BJ (cell line): Measurements from ENCODE around the gene CDK15. TPM values are rescaled to one million over a fixed set of nuclear protein-coding genes. Genes with fewer than 3 reads are reported as not detected.

Experiments used
- CTCF ChIA-PET: fragments of 350-600 bp; formaldehyde crosslinking; extraction: SDS; loops from one replicate; lab custom pipeline; 2021; ENCODE audit warnings: antibody characterized with exemption, inconsistent platforms; lab: Yijun Ruan, JAX
- POLR2A ChIA-PET: fragments of 300-600 bp; sonication (Branson Sonifier 250); formaldehyde crosslinking; extraction: SDS; loops from one replicate; lab custom pipeline; 2021; ENCODE audit warnings: antibody characterized with exemption; lab: Charles Lee
- DNase-seq: peaks from one replicate; pipeline ENCODE4 v3.0.0-alpha.2; 2011; ENCODE audit warnings: low read depth
- H3K27me3 ChIP-seq: 2 replicates; pipeline ENCODE4 v1.6.0; 2011; ENCODE audit warnings: low read length; ENCODE audit not compliant: control insufficient read depth, insufficient read depth
- H3K36me3 ChIP-seq: 2 replicates; pipeline ENCODE4 v1.5.1; 2011; ENCODE audit warnings: low read length; ENCODE audit not compliant: control insufficient read depth, insufficient read depth
- H3K4me3 ChIP-seq: 2 replicates; pipeline ENCODE4 v1.5.1; 2011; ENCODE audit warnings: low read depth, mild to moderate bottlenecking, control low read depth, low read length
- polyA plus RNA-seq: library from polyadenylated mRNA; depleted of rRNA; stranded (reverse); fragments of >200 nt; gene quantifications from 2 replicates; pipeline ENCODE4 v1.2.3, GENCODE V29; 2011
- TF ChIP-seq, protein P1 (sequence below): IDR thresholded peaks from 2 replicates; pipeline ENCODE4 v1.5.1; 2011; ENCODE audit warnings: low read depth, mild to moderate bottlenecking, control low read depth, inconsistent platforms, low read length, moderate library complexity; ENCODE audit not compliant: insufficient read depth

Gene CDK15
- polyA plus RNA-seq, 1 experiment = 8.2 TPM

DNA sequence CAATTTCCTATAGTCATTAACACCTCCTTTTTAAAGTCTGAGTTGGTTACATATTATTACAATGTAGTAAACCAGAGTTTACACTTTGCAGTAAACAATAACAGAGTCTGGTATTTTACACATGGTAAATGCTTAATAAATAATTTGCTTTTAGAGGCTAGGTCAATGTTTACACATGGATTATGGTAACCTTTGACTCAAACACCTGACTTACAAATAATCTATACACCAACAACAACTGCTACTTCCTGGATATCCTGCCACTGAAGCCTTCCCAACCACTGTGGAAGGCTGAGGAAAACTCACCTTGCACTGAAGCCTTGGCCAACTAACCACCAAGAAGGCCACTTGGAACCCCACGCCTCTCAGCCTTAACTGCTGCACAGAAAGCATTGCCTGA, 31.0 kb upstream of the CDK15 start:
- ChIA-PET CTCF (no interaction called here), POLR2A (no interaction called here)
- TF ChIP-seq, protein P1, sequence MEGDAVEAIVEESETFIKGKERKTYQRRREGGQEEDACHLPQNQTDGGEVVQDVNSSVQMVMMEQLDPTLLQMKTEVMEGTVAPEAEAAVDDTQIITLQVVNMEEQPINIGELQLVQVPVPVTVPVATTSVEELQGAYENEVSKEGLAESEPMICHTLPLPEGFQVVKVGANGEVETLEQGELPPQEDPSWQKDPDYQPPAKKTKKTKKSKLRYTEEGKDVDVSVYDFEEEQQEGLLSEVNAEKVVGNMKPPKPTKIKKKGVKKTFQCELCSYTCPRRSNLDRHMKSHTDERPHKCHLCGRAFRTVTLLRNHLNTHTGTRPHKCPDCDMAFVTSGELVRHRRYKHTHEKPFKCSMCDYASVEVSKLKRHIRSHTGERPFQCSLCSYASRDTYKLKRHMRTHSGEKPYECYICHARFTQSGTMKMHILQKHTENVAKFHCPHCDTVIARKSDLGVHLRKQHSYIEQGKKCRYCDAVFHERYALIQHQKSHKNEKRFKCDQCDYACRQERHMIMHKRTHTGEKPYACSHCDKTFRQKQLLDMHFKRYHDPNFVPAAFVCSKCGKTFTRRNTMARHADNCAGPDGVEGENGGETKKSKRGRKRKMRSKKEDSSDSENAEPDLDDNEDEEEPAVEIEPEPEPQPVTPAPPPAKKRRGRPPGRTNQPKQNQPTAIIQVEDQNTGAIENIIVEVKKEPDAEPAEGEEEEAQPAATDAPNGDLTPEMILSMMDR = no peak

DNA sequence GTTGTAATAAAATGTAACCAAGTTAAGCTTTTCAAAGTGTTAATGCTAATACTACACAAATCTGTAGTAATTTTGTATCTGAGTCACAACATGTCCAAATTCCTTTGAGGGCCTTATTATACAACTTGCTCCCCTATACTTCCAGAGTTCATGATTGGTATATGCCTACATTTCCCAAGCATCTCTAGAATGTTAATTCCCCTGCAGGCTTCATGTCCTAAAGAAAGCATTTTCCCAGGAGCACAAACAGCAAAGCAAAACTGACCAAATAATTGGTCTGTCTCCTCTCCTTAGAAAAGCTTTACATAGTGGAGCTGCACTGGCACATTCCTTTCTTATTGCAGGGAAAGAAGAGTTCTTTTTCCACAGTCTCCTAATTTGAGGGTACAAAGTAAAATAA, 29.3 kb upstream of the CDK15 start:
- no peaks in the 10 kb centered on the region; the same call in 1 of the 2 replicates for H3K36me3 ChIP-seq
- TF ChIP-seq, protein P1 = no peak
- H3K27me3 ChIP-seq = no peaks in the 10 kb centered on the region
- ChIA-PET POLR2A (interaction anchor here (0.6 to 0.7 kb wide), 2 partner anchors 11 to 132 kb away, joined by 3 to 4 read pairs; no protein-coding TSS in a partner anchor), CTCF (interaction anchor here (0.8 kb wide), 1 partner anchor 18 kb away, joined by 5 read pairs; no protein-coding TSS in a partner anchor)
- H3K4me3 ChIP-seq = no peak overlapping the region
- no peak for DNase-seq

More for the DNA sequence above, 31.0 kb upstream of the CDK15 start:
- Histone ChIP-seq H3K36me3 (no peaks in the 10 kb centered on the region; the same call in 1 of the 2 replicates), H3K4me3 (no peak overlapping the region), H3K27me3 (no peaks in the 10 kb centered on the region)
- DNase-seq = no peak

DNA sequence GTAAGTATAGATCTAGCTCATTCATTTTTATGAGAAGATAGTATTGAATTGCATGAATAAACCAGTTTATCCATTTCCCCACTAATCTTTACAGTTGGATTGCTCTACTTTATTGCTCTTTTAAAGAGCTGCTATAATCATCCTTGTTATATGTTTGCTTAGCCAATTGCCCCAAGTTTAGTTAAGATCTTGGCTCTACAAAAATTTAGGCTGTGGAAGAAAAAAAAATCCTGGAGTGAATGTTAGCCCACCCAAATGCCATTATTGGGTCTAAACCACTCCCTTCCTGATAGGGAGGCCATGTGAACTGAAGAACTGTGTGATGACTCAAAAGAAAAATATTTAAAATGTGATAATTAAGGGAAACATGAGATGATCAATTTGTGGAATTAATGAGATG, 28.5 kb upstream of the CDK15 start:
- DNase-seq = no peak
- ChIA-PET POLR2A (no interaction called here), CTCF (interaction anchor here (0.5 to 1.3 kb wide), 4 partner anchors 18 to 546 kb away, joined by 3 to 5 read pairs (median 4); no protein-coding TSS in a partner anchor)
- Histone ChIP-seq H3K27me3 (no peaks in the 10 kb centered on the region), H3K36me3 (no peaks in the 10 kb centered on the region; the same call in 1 of the 2 replicates), H3K4me3 (no peak overlapping the region)
- TF ChIP-seq, protein P1 = no peak

DNA sequence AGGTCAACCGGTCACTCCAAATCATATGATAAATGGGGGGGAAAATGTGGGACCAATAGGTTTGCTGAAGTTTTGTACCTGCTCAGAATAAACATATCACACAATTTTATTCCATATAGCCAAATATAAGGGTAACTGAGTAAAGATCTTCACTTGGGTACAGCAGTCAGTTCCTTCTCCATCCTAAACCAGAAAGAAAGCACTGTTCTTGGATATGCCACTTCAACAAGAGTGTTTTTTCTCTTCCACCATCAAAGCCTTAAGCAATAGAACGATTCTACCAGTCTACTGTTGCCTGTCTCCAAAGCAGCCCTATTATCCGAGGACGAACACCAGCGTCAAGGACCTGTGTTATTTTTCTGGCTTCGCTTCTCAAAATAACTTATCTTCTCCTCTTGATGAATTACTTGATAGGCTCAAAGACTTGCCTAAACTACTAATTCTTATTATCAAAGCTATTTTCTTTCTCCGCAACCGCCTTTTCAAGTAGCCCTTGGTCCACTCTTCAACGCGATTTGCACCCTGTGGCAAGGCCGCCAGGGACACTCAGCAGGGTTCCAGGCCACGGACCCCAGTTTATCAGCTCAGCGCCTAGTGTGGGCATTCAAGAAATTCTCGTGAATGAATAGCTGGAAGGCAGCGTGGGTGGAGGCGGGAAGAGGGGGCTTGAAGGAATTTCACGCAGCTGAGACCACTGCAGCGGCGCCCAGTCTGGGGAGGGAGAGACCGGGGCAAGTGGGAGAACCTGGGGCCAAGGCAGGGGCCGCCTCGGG, 26.2 kb upstream of the CDK15 start:
- no peak for DNase-seq
- POLR2A ChIA-PET = interaction anchor here (1.0 kb wide), 1 partner anchor 75 kb away, joined by 3 read pairs; no protein-coding TSS in a partner anchor
- Histone ChIP-seq H3K36me3 (no peaks in the 10 kb centered on the region; the same call in 1 of the 2 replicates), H3K27me3 (no peaks in the 10 kb centered on the region), H3K4me3 (peak overlapping the region; percentile 79)
- TF ChIP-seq, protein P1 = no peak
- CTCF ChIA-PET = interaction anchor here (1.0 to 1.5 kb wide), 4 partner anchors 9 to 398 kb away, joined by 4 to 5 read pairs (median 4); no protein-coding TSS in a partner anchor

DNA sequence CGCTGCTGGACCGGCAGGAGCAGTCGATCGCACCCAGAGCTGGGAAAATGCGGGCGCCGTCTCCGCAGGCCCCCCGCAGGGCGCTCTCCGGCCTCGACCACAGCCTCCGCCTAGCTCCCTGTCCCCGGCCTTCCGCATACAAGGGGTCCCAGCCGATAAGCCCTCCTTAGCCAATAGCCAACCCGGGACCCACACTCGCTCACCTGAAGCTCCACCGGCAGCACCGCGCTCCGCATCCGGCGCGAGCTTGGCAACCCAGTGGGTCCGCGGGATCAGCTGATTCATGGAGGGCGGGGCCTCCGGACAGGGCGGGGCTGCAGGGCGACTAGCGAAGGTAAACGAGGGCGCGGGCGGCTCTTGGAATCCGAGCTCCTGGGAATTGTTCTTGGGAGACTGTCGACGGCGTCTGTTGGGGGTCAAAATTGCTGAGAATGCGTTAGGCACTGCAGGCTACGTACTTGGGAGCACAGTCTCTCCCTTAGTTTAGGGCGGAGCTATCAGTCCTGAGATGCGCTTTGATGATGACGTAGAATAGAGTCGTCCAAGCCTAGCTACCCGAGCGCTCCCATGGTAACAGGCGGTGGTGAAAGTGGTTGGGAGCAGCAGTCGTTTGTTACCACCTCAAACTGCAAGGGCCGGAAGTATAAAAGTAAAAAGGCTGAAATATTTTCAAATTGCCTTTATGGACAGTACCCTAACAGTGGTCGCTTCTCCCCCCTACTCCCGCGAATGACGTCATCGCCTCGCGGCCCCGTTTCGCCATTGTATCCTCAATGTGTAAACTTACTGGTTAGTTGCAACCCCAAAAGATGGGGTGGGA, 25.5 kb upstream of the CDK15 start, which contains the start of gene ALS2:
Gene ALS2 (minus strand): TSS at position 260 of the 820 bp plus-strand sequence. CDS start 12,048 bp downstream, outside the sequence.
- DNase-seq = peak; percentile 99
- Histone ChIP-seq H3K27me3 (no peaks in the 10 kb centered on the region), H3K36me3 (no peaks in the 10 kb centered on the region), H3K4me3 (peak within 1 kb of the TSS; percentile 79)
- TF ChIP-seq, protein P1 = no peak
- ChIA-PET CTCF (interaction anchor here (0.8 to 1.5 kb wide), 6 partner anchors 10 to 398 kb away, joined by 3 to 5 read pairs (median 4); no protein-coding TSS in a partner anchor), POLR2A (interaction anchor here (0.7 to 1.0 kb wide), 3 partner anchors 12 to 74 kb away, joined by 3 to 11 read pairs (median 6); no protein-coding TSS in a partner anchor)
